ENCODE results near the gene CPLANE1.
"Not testable (repeated sequence)": the region's sequence is repeated elsewhere in the genome, so short reads cannot be mapped to it uniquely, and the experiment has no call there.

CPLANE1 gene

GRCh38 chr5:37247036-37247435, 2.1 kb downstream of the CPLANE1 start:
- Histone ChIP-seq H3K36me3 (ENCODE audit: control insufficient read depth, insufficient read depth, low read length) (no peaks in the 10 kb centered on the region), H3K27ac (ENCODE audit: low read depth, low read length) (no peak overlapping the region), H3K9ac (ENCODE audit: low read length) (no peak overlapping the region), H3K4me3 (ENCODE audit: low read length) (no peak overlapping the region), H3K27me3 (ENCODE audit: control insufficient read depth, insufficient read depth, low read length) (no peaks in the 10 kb centered on the region), H3K4me1 (ENCODE audit: control insufficient read depth, insufficient read depth, low read length) (peaks cover 10% of the 10 kb centered on the region)

GRCh38 chr5:37234288-37234687, 14.9 kb downstream of the CPLANE1 start:
- H3K27ac ChIP-seq (ENCODE audit: low read depth, low read length), result no peak overlapping the region
- H3K27me3 ChIP-seq (ENCODE audit: control insufficient read depth, insufficient read depth, low read length), result no peaks in the 10 kb centered on the region
- H3K36me3 ChIP-seq (ENCODE audit: control insufficient read depth, insufficient read depth, low read length), result peaks cover 5% of the 10 kb centered on the region
- no peak overlapping the region for H3K4me3 ChIP-seq (ENCODE audit: low read length)
- H3K4me1 ChIP-seq (ENCODE audit: control insufficient read depth, insufficient read depth, low read length), result no peaks in the 10 kb centered on the region
- no peak overlapping the region for H3K9ac ChIP-seq (ENCODE audit: low read length)

- Histone ChIP-seq H3K27ac (ENCODE audit: low read depth, low read length) (no peak overlapping the region), H3K27me3 (ENCODE audit: control insufficient read depth, insufficient read depth, low read length) (no peaks in the 10 kb centered on the region), H3K4me1 (ENCODE audit: control insufficient read depth, insufficient read depth, low read length) (no peaks in the 10 kb centered on the region), H3K4me3 (ENCODE audit: low read length) (no peak overlapping the region), H3K9ac (ENCODE audit: low read length) (no peak overlapping the region), H3K36me3 (ENCODE audit: control insufficient read depth, insufficient read depth, low read length) (peaks cover 2% of the 10 kb centered on the region)
Measured at GRCh38 chr5:37226377-37226776, 22.8 kb downstream of the CPLANE1 start.

GRCh38 chr5:37222181-37222580, 27.0 kb downstream of the CPLANE1 start:
- Histone ChIP-seq H3K27me3 (ENCODE audit: control insufficient read depth, insufficient read depth, low read length) (no peaks in the 10 kb centered on the region), H3K27ac (ENCODE audit: low read depth, low read length) (no peak overlapping the region), H3K4me3 (ENCODE audit: low read length) (no peak overlapping the region), H3K9ac (ENCODE audit: low read length) (no peak overlapping the region), H3K36me3 (ENCODE audit: control insufficient read depth, insufficient read depth, low read length) (peaks cover 2% of the 10 kb centered on the region), H3K4me1 (ENCODE audit: control insufficient read depth, insufficient read depth, low read length) (no peaks in the 10 kb centered on the region)

GRCh38 chr5:37220426-37220825, 28.8 kb downstream of the CPLANE1 start:
- H3K36me3 ChIP-seq (ENCODE audit: control insufficient read depth, insufficient read depth, low read length); H3K4me3 ChIP-seq (ENCODE audit: low read length); H3K27ac ChIP-seq (ENCODE audit: low read depth, low read length); H3K9ac ChIP-seq (ENCODE audit: low read length); H3K4me1 ChIP-seq (ENCODE audit: control insufficient read depth, insufficient read depth, low read length); H3K27me3 ChIP-seq (ENCODE audit: control insufficient read depth, insufficient read depth, low read length): not testable (repeated sequence)

GRCh38 chr5:37219384-37219783, 29.8 kb downstream of the CPLANE1 start:
- not testable (repeated sequence) for H3K36me3 ChIP-seq (ENCODE audit: control insufficient read depth, insufficient read depth, low read length); H3K9ac ChIP-seq (ENCODE audit: low read length); H3K4me3 ChIP-seq (ENCODE audit: low read length); H3K4me1 ChIP-seq (ENCODE audit: control insufficient read depth, insufficient read depth, low read length); H3K27me3 ChIP-seq (ENCODE audit: control insufficient read depth, insufficient read depth, low read length); H3K27ac ChIP-seq (ENCODE audit: low read depth, low read length)

GRCh38 chr5:37217976-37218375, 31.2 kb downstream of the CPLANE1 start:
- no peak overlapping the region for H3K27ac ChIP-seq (ENCODE audit: low read depth, low read length)
- no peaks in the 10 kb centered on the region for H3K4me1 ChIP-seq (ENCODE audit: control insufficient read depth, insufficient read depth, low read length)
- no peaks in the 10 kb centered on the region for H3K27me3 ChIP-seq (ENCODE audit: control insufficient read depth, insufficient read depth, low read length)
- no peak overlapping the region for H3K4me3 ChIP-seq (ENCODE audit: low read length)
- H3K9ac ChIP-seq (ENCODE audit: low read length), result no peak overlapping the region
- no peaks in the 10 kb centered on the region for H3K36me3 ChIP-seq (ENCODE audit: control insufficient read depth, insufficient read depth, low read length)

GRCh38 chr5:37214550-37214949, 34.6 kb downstream of the CPLANE1 start:
- Histone ChIP-seq H3K27ac (ENCODE audit: low read depth, low read length) (no peak overlapping the region), H3K36me3 (ENCODE audit: control insufficient read depth, insufficient read depth, low read length) (peaks cover 8% of the 10 kb centered on the region)

GRCh38 chr5:37212096-37212495, 37.1 kb downstream of the CPLANE1 start:
- Histone ChIP-seq H3K4me1 (ENCODE audit: control insufficient read depth, insufficient read depth, low read length) (no peaks in the 10 kb centered on the region), H3K27me3 (ENCODE audit: control insufficient read depth, insufficient read depth, low read length) (no peaks in the 10 kb centered on the region), H3K36me3 (ENCODE audit: control insufficient read depth, insufficient read depth, low read length) (peaks cover 10% of the 10 kb centered on the region), H3K9ac (ENCODE audit: low read length) (no peak overlapping the region), H3K4me3 (ENCODE audit: low read length) (no peak overlapping the region), H3K27ac (ENCODE audit: low read depth, low read length) (no peak overlapping the region)

More at GRCh38 chr5:37214550-37214949, 34.6 kb downstream of the CPLANE1 start:
- Histone ChIP-seq H3K27me3 (ENCODE audit: control insufficient read depth, insufficient read depth, low read length) (no peaks in the 10 kb centered on the region), H3K9ac (ENCODE audit: low read length) (no peak overlapping the region), H3K4me1 (ENCODE audit: control insufficient read depth, insufficient read depth, low read length) (no peaks in the 10 kb centered on the region), H3K4me3 (ENCODE audit: low read length) (no peak overlapping the region)

GRCh38 chr5:37211661-37212060, 37.5 kb downstream of the CPLANE1 start:
- Histone ChIP-seq H3K9ac (ENCODE audit: low read length) (no peak overlapping the region), H3K27ac (ENCODE audit: low read depth, low read length) (no peak overlapping the region), H3K27me3 (ENCODE audit: control insufficient read depth, insufficient read depth, low read length) (no peaks in the 10 kb centered on the region), H3K36me3 (ENCODE audit: control insufficient read depth, insufficient read depth, low read length) (peaks cover 10% of the 10 kb centered on the region), H3K4me3 (ENCODE audit: low read length) (no peak overlapping the region), H3K4me1 (ENCODE audit: control insufficient read depth, insufficient read depth, low read length) (no peaks in the 10 kb centered on the region)

- Histone ChIP-seq H3K27ac (ENCODE audit: low read depth, low read length) (no peak overlapping the region), H3K4me3 (ENCODE audit: low read length) (no peak overlapping the region), H3K27me3 (ENCODE audit: control insufficient read depth, insufficient read depth, low read length) (no peaks in the 10 kb centered on the region), H3K4me1 (ENCODE audit: control insufficient read depth, insufficient read depth, low read length) (no peaks in the 10 kb centered on the region), H3K36me3 (ENCODE audit: control insufficient read depth, insufficient read depth, low read length) (peaks cover 10% of the 10 kb centered on the region), H3K9ac (ENCODE audit: low read length) (no peak overlapping the region)
Measured at GRCh38 chr5:37208883-37209797, 40.0 kb downstream of the CPLANE1 start.

GRCh38 chr5:37207802-37208201, 41.4 kb downstream of the CPLANE1 start:
- Histone ChIP-seq H3K9ac (ENCODE audit: low read length) (no peak overlapping the region), H3K27me3 (ENCODE audit: control insufficient read depth, insufficient read depth, low read length) (no peaks in the 10 kb centered on the region), H3K4me3 (ENCODE audit: low read length) (no peak overlapping the region), H3K4me1 (ENCODE audit: control insufficient read depth, insufficient read depth, low read length) (no peaks in the 10 kb centered on the region), H3K27ac (ENCODE audit: low read depth, low read length) (no peak overlapping the region), H3K36me3 (ENCODE audit: control insufficient read depth, insufficient read depth, low read length) (peaks cover 14% of the 10 kb centered on the region)

- Histone ChIP-seq H3K4me1 (ENCODE audit: control insufficient read depth, insufficient read depth, low read length) (no peaks in the 10 kb centered on the region), H3K27ac (ENCODE audit: low read depth, low read length) (no peak overlapping the region), H3K4me3 (ENCODE audit: low read length) (no peak overlapping the region), H3K9ac (ENCODE audit: low read length) (no peak overlapping the region), H3K27me3 (ENCODE audit: control insufficient read depth, insufficient read depth, low read length) (no peaks in the 10 kb centered on the region), H3K36me3 (ENCODE audit: control insufficient read depth, insufficient read depth, low read length) (peaks cover 12% of the 10 kb centered on the region)
Measured at GRCh38 chr5:37206736-37207135, 42.4 kb downstream of the CPLANE1 start.

Data from rectal smooth muscle tissue (tissue), 1 donor.